Stromal cell of bone marrow (primary cell): ENCODE measurements around the gene JAM3.
"Not testable (repeated sequence)": the region's sequence is repeated elsewhere in the genome, so short reads cannot be mapped to it uniquely, and the experiment has no call there.

ENCODE experiments used
- DNase-seq: peaks from one replicate; pipeline ENCODE4 v3.0.0-alpha.2; 2012; ENCODE audit warnings: low read depth

The JAM3 gene

DNA sequence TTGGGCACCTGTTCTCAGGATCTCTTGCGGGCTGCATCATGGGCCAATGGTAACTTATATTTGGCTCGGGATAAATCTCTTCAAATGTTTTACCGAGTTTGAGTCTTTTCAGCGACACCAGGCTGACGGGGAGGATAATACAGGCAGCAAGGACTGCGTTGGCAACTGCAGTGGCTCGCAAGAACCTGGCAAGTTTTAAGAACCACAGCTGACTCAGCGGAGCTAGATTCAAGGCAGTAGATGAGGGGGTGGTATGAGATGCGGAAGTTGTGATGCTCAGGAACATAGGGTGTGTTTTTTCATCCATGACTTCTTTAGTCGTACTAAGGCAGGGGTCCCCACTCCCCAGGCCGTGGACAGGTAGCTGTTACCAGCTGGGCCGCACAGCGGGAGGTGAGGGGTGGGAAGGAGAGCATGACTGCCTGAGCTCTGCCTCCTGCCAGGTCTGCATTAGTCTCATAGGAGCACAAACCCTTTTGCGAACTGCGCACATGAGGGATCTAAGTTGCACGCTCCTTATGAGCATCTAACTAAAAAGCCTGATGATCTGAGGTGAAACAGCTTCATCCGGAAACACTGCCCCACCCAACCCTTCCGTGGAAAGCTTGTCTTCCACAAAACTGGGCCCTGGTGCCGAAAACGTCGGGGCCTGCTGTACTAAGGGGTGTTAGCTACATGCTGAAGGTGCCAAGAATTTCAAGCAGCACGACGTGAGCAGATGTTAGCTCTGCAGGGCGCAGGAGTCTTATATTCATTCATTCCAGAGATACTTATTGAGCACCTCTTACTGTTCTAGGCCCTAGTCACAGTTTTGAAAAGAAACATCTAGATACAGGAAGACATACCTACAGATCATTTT lies 6.4 kb upstream of the JAM3 start:
- no peak for DNase-seq

DNA sequence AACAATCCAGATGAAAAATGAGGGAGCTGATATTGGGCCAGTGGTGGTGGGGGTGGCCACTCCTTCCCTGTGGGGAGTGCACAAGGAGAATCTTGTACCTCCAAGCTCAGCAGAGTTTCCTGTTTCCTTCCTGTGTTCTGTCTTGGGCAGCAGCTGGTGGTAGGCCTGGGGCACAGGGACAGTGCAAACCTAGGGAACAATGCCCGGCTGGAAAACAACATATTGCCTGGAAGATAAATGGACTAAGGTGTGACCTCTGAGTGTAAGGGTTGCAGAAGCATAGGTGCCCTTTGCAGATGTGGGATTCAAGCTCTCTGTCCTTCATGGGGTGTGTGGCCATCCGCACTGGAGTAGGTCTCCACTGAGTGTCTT lies 5.8 kb upstream of the JAM3 start:
- no peak for DNase-seq

- no peak for DNase-seq
Measured at GRCh38 chr11:134063991-134064747, 4.7 kb upstream of the JAM3 start.

DNA sequence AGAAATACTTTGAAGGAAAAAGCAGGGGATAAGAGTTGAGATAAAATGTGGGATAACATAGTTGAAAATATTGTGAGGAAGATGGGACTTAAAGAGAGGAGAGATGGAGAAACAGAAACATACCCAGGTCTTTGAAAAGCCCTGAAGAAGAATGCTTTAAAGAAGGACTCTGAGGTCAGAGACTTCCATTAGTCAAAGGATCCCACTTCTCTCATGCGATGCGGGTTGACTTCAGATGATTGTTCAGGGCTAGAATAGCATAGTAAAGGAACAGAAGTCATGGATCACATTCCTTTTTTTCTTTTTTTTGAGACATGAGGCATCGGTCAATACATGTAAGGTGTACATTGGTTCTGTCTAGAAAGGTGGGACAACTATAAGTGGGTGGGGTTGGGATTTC lies 3.5 kb upstream of the JAM3 start:
- no peak for DNase-seq

GRCh38 chr11:134066943-134067885 lies 1.7 kb upstream of the JAM3 start:
- no peak for DNase-seq

DNA sequence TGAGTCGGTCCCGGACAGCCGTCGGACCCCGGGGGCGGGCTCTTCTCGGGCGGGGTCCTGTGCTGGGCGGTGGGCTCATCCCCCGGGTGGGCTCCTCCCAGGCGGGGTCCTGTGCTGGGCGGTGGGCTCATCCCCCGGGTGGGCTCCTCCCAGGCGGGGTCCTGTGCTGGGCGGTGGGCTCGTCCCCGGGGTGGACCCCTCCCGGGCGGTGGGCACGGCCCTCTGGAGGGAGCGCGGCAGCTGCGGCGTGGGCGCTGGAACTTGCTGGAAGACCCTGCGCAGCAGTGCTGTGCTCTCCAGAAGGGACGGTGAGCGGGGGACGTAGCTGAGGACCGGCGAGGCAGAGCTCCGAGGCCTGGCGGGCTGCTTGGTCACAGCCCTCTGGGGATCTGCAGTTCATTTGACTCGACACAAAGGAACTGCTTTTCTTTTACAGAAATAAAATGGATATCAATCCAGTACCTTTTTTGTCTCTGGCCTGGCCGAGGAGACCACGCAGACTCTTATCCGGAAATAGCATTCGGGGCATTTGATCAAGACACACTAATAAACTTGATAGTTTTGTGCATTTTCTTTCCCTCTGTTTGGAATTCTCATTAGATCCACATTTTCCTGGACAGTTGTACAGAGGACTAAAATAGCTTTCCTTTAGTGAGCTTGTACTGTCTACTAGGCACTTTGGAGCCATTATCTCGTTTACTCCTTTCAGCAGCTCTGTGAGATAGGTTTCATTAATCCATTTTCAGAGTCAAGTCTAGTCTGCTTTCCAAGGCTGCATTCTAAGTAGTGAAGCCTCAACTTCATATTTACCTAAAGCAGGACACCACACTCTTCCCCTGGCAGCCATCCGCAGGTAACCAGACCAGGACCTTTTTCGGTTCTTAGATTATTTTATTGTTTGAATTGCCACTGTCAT lies 812 bp downstream of the JAM3 start:
- no peak for DNase-seq

DNA sequence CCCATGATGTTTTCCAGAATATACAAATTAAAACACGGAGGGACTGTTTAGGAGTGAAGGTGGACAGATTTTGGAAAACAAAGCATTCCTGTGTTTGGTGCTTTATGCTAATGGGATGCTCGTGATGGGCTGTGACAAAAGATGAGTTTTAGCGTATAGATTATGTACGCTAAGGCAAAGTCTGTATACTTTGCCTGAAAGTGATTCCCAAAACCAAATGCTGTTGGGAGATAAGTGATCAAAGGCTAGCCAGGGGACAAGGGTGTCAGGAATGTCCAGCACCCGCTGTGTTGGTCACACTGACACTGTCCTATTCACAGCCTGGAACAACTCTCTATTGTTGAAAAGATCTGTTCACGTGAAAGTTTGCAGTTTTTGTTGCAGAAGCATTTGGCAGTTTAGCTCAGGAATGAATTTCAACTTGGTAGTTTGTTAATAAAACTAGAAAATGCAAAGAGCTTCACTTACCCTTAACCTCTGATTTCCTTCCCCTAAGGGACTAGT lies 1.5 kb downstream of the JAM3 start:
- DNase-seq, result no peak

GRCh38 chr11:134071306-134071705 lies 2.4 kb downstream of the JAM3 start:
- no peak for DNase-seq

GRCh38 chr11:134071766-134072402 lies 3.0 kb downstream of the JAM3 start:
- DNase-seq, result no peak

DNA sequence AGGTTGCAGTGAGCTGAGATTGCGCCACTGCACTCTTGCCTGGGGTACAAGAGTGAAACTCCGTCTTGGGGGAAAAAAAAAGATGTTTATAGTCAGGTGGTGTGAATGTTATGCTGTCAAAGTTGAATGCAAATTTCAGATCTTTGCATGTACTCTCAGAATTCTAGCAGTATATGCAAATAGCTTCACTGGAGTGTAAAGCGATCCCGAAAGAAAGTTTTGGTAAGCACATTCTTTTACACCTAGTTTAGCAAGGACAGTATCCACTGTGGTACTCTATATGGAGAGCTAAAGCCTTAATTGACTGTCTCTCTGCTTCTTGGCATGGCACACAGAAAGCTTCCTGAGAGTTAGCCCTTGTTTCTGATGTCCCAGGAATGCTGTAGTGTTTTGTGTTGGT lies 4.0 kb downstream of the JAM3 start:
- no peak for DNase-seq

GRCh38 chr11:134074346-134074745 lies 5.5 kb downstream of the JAM3 start:
- DNase-seq, result no peak

GRCh38 chr11:134074766-134075165 lies 5.9 kb downstream of the JAM3 start:
- DNase-seq, result no peak

DNA sequence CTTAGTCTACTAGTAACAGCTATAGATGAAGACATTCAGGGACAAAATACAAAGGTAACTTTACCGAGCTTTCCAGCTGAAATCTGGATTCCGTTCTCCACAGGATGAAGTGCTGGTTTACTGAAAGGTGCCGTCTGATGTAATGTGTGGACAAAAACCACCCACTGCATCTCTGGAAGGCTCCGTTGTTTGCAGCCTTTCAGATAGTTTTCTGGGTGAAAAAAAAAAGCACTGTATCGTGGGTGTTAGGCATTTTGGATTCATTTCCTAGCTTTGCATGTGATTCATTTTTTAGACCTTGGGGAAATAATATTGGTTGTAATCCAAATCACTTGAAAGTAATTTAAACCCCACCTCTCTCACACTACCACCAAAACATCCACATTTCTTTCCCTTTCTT lies 10.4 kb downstream of the JAM3 start:
- DNase-seq, result no peak

GRCh38 chr11:134081258-134081657 lies 12.4 kb downstream of the JAM3 start:
- DNase-seq, result not testable (repeated sequence)

DNA sequence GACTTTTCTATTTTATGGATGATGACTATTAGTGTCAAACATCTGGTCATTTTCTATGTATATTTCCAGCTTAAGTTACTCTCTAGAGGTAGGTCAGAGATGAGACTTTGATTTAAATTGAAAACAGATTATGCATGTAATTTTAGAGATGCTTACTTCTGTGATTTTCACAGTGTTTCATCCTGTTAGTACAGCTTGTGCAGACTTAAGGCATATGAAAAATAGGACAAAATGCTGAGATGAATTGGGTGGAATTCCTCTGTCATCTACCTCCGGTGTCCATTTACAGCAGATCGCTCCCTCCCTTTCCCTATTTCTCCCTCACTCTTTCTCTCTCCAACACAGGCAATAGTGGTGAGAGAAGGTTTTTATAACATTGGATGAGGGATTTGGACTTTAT lies 14.1 kb downstream of the JAM3 start:
- no peak for DNase-seq

DNA sequence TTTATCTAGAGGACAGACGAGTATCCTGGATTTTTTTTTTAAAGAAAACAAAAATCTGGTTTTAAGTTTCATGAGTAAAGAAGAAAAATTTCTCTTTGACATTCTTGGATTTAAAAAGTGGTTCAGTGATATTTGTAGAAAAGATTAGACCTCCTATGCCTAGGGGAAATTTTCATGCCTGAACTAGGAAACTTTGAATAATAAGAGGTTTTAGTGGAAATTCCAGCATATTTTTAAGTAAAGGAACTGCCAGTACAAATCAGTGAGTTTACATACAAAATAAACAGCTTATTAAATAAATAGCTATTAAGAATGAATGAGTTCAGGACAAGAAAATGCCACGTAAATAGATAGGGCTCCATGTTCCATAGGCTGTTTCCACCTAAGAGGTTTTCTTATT lies 17.5 kb downstream of the JAM3 start:
- no peak for DNase-seq

DNA sequence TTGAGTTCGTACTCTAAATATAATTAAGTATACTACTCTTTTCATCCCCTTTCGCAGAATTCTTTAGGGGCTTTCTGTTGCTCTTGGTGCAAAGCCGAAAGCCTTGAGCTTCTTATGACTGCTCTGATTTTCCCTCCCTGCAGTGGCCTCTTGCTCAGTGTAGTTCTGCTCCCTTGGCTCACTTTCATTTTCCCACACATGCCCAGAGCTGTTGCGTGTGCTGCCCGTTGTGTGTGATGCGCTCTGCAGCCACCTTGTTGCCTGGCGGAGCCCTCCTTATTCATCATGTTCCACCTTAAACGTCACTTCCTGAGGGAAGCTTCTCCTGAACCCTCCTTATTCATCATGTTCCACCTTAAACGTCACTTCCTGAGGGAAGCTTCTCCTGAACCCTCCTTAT lies 23.1 kb downstream of the JAM3 start:
- not testable (repeated sequence) for DNase-seq

- DNase-seq, result no peak
Measured at GRCh38 chr11:134097166-134097565, 28.3 kb downstream of the JAM3 start.

- DNase-seq, result no peak
Measured at GRCh38 chr11:134098566-134099184, 29.8 kb downstream of the JAM3 start.

DNA sequence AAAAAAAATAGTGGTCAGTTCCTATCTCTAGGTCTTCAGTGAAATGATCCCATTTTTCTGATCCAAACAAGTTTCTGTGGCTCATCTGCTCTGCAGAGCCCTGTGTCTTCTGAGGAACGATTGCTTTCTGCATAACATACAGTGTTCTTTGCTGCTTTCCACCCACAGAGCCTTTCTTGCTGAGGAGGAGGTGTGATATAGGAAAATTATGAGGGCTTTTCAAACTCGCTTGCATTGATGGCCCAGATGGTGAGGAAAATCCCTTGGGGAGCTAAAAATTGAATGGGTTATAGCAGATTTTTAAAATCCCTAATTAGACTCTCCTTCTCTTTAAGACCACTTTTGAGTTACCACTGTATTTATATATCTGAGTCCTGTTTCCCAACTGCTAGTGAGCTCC lies 31.3 kb downstream of the JAM3 start:
- no peak for DNase-seq
